ENCODE measurements around the gene PDZD4.

DNA sequence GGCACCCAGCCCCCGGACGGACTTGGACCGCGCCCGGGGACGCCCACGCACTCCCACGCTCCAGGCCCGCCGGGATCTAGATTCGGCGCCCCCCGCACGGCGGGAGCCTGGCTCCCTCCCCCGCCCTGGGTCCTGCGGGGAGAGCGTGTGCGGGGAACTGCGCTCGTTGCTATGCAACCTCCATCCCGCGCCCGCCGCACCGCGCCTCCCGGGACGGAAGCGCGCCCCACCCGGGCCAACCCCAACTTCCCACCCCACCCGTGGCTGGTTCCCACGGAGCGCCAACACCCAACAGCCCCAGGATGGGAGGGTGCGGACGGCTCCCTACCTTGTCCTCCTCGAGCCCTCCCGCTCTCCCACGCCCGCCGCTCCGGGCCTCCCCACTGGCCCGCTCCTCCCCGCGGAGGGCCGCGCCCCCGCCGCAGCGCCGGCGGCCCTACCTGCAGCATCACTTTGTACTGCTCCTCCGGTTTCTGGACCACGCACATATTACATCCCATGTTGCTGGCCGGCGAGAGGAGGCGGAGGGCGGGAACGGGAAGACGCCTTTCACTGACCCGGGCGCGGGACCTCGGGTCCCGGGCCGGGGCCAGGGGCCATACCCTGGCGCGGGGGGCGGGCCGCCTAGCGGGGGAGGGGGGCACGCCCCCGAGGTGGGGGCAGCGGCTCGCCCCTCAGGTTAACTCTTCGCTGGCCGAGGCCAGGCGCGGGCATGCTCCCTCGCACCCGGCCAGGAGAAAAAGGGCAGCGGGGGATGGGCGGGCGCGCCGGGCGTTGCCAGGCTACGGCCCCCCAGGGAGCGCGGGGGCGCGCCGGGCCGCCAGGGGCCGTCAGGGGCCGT, at the start of gene PDZD4:
- TF ChIP-seq, protein P1, sequence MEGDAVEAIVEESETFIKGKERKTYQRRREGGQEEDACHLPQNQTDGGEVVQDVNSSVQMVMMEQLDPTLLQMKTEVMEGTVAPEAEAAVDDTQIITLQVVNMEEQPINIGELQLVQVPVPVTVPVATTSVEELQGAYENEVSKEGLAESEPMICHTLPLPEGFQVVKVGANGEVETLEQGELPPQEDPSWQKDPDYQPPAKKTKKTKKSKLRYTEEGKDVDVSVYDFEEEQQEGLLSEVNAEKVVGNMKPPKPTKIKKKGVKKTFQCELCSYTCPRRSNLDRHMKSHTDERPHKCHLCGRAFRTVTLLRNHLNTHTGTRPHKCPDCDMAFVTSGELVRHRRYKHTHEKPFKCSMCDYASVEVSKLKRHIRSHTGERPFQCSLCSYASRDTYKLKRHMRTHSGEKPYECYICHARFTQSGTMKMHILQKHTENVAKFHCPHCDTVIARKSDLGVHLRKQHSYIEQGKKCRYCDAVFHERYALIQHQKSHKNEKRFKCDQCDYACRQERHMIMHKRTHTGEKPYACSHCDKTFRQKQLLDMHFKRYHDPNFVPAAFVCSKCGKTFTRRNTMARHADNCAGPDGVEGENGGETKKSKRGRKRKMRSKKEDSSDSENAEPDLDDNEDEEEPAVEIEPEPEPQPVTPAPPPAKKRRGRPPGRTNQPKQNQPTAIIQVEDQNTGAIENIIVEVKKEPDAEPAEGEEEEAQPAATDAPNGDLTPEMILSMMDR (IDR thresholded peaks at IDR 0.05 in 2 of 3, conservative IDR thresholded peaks at IDR 0.05 in 1 of 3; ENCODE audit: control insufficient read depth in 2 of 3, extremely low read depth in 1 of 3, insufficient read depth in 1 of 3, low read depth in 3 of 3, low read length in 3 of 3), result no peak
- TF ChIP-seq CBX3 (IDR thresholded peaks at IDR 0.05; ENCODE audit: borderline replicate concordance, low read depth) (no peak), NR2C2 (IDR thresholded peaks at IDR 0.05; ENCODE audit: borderline replicate concordance, control insufficient read depth, insufficient read length, low read depth) (no peak), RAD21 (IDR thresholded peaks at IDR 0.05; ENCODE audit: insufficient read depth, low read depth, low read length) (no peak), FOXK2 (IDR thresholded peaks at IDR 0.05) (no peak), ETV6 (conservative IDR thresholded peaks at IDR 0.05 in 1 of 2, IDR thresholded peaks at IDR 0.05 in 1 of 2; ENCODE audit: borderline replicate concordance in 1 of 2, low read depth in 1 of 2) (no peak), SUZ12 (IDR thresholded peaks at IDR 0.05; ENCODE audit: unreplicated experiment) (peak; percentile 69), ZNF384 (IDR thresholded peaks at IDR 0.05; ENCODE audit: borderline replicate concordance, low read depth, low read length) (no peak), SRF (IDR thresholded peaks at IDR 0.05; ENCODE audit: low read depth in 2 of 2, low read length in 2 of 2) (no peak), JUND (IDR thresholded peaks at IDR 0.05; ENCODE audit: low read depth, low read length) (no peak), MYC (IDR thresholded peaks at IDR 0.05; ENCODE audit: insufficient read depth, insufficient read length, insufficient replicate concordance, low read length, severe bottlenecking) (no peak)
- TF ChIP-seq, protein P2, sequence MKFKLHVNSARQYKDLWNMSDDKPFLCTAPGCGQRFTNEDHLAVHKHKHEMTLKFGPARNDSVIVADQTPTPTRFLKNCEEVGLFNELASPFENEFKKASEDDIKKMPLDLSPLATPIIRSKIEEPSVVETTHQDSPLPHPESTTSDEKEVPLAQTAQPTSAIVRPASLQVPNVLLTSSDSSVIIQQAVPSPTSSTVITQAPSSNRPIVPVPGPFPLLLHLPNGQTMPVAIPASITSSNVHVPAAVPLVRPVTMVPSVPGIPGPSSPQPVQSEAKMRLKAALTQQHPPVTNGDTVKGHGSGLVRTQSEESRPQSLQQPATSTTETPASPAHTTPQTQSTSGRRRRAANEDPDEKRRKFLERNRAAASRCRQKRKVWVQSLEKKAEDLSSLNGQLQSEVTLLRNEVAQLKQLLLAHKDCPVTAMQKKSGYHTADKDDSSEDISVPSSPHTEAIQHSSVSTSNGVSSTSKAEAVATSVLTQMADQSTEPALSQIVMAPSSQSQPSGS (IDR thresholded peaks at IDR 0.05; ENCODE audit: low read length), result no peak
- TF ChIP-seq, protein P3, sequence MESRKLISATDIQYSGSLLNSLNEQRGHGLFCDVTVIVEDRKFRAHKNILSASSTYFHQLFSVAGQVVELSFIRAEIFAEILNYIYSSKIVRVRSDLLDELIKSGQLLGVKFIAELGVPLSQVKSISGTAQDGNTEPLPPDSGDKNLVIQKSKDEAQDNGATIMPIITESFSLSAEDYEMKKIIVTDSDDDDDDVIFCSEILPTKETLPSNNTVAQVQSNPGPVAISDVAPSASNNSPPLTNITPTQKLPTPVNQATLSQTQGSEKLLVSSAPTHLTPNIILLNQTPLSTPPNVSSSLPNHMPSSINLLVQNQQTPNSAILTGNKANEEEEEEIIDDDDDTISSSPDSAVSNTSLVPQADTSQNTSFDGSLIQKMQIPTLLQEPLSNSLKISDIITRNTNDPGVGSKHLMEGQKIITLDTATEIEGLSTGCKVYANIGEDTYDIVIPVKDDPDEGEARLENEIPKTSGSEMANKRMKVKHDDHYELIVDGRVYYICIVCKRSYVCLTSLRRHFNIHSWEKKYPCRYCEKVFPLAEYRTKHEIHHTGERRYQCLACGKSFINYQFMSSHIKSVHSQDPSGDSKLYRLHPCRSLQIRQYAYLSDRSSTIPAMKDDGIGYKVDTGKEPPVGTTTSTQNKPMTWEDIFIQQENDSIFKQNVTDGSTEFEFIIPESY (IDR thresholded peaks at IDR 0.05), result no peak
- TF ChIP-seq, protein P4, sequence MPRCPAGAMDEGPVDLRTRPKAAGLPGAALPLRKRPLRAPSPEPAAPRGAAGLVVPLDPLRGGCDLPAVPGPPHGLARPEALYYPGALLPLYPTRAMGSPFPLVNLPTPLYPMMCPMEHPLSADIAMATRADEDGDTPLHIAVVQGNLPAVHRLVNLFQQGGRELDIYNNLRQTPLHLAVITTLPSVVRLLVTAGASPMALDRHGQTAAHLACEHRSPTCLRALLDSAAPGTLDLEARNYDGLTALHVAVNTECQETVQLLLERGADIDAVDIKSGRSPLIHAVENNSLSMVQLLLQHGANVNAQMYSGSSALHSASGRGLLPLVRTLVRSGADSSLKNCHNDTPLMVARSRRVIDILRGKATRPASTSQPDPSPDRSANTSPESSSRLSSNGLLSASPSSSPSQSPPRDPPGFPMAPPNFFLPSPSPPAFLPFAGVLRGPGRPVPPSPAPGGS (IDR thresholded peaks at IDR 0.05; ENCODE audit: borderline replicate concordance, insufficient read depth, low read depth, low read length, poor library complexity, severe bottlenecking), result no peak

Measured in GM12878 (cell line).